Activated naive CD4-positive, alpha-beta T cell treated with anti-CD3 and anti-CD28 coated beads, Interleukin-2, amount 10 ng/mL, durations not matched to agents 7 days and 5 days (primary cell): ENCODE data around the gene SLC29A2.

Experiments used
- CTCF ChIA-PET: fragments of 350-600 bp; sonication (Branson Sonifier 250); formaldehyde crosslinking; loops from one replicate; lab custom pipeline; 2021; ENCODE audit warnings: antibody characterized with exemption; lab: Charles Lee
- DNase-seq: peaks from one replicate; pipeline ENCODE4 v3.0.0-alpha.2; 2020
- H3K27ac Mint-ChIP-seq: one replicate; pipeline ENCODE4 v1.8.0; 2021; ENCODE audit warnings: mild to moderate bottlenecking, moderate library complexity, mixed read lengths
- H3K27me3 Mint-ChIP-seq: one replicate; pipeline ENCODE4 v1.8.0; 2021; ENCODE audit warnings: mild to moderate bottlenecking, mixed read lengths
- H3K36me3 Mint-ChIP-seq: one replicate; pipeline ENCODE4 v1.8.0; 2021; ENCODE audit warnings: mixed read lengths
- H3K4me1 Mint-ChIP-seq: one replicate; pipeline ENCODE4 v1.8.0; 2021; ENCODE audit warnings: mixed read lengths
- H3K4me3 Mint-ChIP-seq: one replicate; pipeline ENCODE4 v1.8.0; 2021; ENCODE audit warnings: mild to moderate bottlenecking, moderate library complexity, mixed read lengths
- H3K9me3 Mint-ChIP-seq: one replicate; pipeline ENCODE4 v1.8.0; 2021; ENCODE audit warnings: mixed read lengths

SLC29A2 gene

DNA sequence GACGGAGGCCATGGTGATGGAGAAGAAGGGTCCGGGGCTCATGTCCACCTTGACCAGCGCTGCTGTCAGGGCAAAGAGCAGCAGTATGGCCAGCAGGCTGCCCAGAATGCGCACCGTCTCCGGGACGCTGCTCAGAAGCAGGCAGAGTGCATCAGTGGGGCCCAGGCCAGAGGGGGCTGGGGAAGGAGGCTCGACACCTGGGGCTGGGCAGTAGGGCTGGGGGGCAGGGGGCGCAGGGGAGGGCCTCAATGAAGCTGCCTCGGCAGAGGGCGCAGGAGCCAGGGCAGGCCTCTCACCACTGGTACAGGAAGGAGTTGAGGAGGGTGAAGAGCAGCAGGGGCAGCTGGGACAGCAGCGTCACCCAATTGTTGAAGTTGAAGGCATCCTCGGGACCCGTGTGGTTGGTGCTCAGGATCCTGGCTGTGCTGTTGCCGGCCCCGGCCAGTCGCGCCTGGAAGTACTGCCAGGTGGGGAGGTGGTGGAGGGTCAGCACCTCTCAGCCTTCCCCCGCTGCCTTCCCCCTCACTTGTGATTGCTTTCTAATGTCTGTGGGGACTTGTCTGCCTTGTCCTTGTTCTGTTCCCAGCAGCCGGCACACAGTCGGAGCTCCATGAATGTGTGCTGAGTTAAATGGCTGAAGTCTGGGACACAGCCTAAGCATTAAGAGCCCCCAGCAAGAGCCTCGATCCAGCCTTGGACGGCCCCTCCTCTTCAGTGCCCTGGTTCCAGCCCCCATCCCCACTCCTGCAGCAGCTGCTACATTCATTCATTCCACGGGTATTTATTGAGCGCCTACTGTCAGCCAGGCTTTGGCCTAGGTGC, 2.3 kb downstream of the SLC29A2 start:
- peak overlapping the region; percentile 42 for H3K27ac Mint-ChIP-seq
- CTCF ChIA-PET = interaction anchor here (1.0 to 1.6 kb wide), 3 partner anchors 10 to 20 kb away, joined by 4 to 6 read pairs (median 4); no protein-coding TSS in a partner anchor
- no peak for DNase-seq
- H3K36me3 Mint-ChIP-seq = no peaks in the 10 kb centered on the region
- H3K4me1 Mint-ChIP-seq = peaks cover 29% of the 10 kb centered on the region
- peak overlapping the region; percentile 1 for H3K4me3 Mint-ChIP-seq
- peaks cover 4% of the 10 kb centered on the region for H3K27me3 Mint-ChIP-seq
- H3K9me3 Mint-ChIP-seq = no peaks in the 10 kb centered on the region

DNA sequence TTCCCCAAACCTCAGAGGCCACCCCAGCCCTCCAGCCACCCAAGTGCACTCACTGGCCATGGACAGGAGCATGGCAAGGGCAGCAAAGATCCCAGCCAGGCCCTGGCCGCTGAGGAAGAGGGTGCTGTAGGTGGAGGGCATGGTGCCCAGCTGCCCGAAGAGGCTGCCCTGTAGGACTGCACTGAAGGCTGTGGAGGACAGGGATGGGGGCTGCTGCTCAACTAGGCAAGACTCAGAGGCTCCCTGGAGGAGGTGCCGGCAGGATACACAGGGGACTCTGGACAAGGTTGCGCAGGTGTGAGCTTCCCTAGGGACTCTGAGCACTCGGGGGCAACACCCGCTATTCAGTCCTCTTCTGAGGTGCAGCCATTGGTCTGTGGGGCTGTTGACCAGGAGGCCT, 3.1 kb downstream of the SLC29A2 start:
- DNase-seq = no peak
- peak overlapping the region; percentile 33 for H3K27ac Mint-ChIP-seq
- H3K36me3 Mint-ChIP-seq = no peaks in the 10 kb centered on the region
- H3K4me3 Mint-ChIP-seq = no peak overlapping the region
- CTCF ChIA-PET = no interaction called here
- peaks cover 4% of the 10 kb centered on the region for H3K27me3 Mint-ChIP-seq
- H3K9me3 Mint-ChIP-seq = no peaks in the 10 kb centered on the region
- peaks cover 29% of the 10 kb centered on the region for H3K4me1 Mint-ChIP-seq

GRCh38 chr11:66367561-66368312, 3.8 kb downstream of the SLC29A2 start:
- Mint-ChIP-seq H3K27ac (no peak overlapping the region), H3K9me3 (no peaks in the 10 kb centered on the region), H3K4me1 (peaks cover 23% of the 10 kb centered on the region), H3K4me3 (no peak overlapping the region), H3K36me3 (no peaks in the 10 kb centered on the region), H3K27me3 (no peaks in the 10 kb centered on the region)
- CTCF ChIA-PET = interaction anchor here (0.6 to 2.9 kb wide), 4 partner anchors 19 to 323 kb away, joined by 3 to 11 read pairs (median 7); partner anchors contain the start of gene B4GAT1
- DNase-seq = no peak

DNA sequence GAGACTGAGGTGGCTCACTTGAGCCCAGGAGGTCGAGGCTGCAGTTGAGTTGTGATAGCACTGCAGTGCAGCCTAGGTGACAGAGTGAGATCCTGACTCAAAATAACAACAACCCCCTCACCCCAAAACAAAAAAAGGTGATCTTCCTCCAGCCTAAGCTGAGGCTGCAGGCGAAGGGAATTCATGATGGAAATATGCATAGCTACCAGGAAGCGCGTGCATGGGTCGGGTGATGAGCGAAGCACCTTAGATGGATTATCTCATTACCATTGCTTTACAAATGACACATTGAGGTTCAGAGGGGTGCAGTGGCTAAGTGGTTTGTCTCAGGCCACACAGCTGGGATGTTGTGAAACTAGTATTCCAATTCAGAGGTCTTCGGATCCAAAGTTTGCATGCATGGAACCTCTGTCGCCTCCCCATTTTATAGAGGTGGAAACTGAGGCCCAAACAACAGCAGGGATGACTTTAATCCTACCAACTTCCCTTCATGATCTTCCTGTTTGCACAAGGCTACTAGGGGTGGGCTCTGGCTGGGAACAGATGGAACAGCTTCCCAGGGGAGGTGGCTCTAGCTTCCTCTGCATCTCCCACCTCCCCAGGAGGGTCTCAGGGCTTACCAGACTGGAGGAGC, 4.6 kb downstream of the SLC29A2 start:
- no peaks in the 10 kb centered on the region for H3K36me3 Mint-ChIP-seq
- H3K4me3 Mint-ChIP-seq = no peak overlapping the region
- H3K9me3 Mint-ChIP-seq = no peaks in the 10 kb centered on the region
- no peaks in the 10 kb centered on the region for H3K27me3 Mint-ChIP-seq
- peaks cover 16% of the 10 kb centered on the region for H3K4me1 Mint-ChIP-seq
- CTCF ChIA-PET = interaction anchor here (0.6 to 2.9 kb wide), 5 partner anchors 20 to 322 kb away, joined by 3 to 11 read pairs (median 5); partner anchors contain the start of gene B4GAT1
- no peak overlapping the region for H3K27ac Mint-ChIP-seq
- DNase-seq = no peak

DNA sequence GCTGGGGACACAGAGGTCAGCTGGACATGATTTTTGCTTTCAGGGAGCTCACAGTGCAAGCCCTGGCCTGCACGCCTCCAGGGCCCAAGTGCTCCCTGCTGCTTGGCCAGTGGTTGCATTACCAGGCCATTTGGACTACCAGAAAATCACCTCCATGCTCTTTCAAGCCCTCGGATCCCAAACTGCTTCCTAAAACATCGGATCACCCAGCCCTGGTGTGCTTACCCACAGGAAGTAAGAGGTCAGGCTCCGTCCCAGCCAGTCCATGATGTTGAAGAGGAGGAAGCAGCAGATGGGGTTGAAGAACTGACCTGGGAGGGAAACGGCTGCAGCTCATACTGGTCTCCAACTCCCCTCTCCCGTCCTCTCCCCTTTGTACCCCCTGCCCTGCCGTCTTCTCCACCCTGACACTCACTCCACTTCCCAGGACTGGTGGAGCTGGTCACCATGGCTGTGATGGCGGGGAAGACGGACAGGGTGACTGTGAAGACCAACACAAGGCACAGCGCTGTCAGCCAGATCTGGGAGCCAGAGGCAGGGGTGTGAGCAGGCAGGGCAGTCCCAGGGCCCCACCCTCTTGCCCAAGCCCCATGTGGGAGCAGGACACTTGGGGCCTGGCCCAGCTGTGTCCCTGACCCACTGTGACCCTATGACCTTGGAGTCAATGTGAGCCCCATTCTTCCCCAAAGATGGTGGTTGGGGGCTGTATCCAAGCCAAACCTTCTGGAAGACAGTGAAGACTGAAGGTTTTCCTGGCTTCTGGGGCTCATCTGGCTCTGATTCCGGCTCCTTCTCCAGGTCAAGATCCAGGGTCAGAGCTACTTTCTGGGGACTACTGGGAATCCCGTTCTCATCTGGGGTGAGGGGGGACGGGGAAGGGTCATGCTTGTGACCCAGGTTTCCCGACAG, 5.6 kb downstream of the SLC29A2 start:
- Mint-ChIP-seq H3K36me3 (no peaks in the 10 kb centered on the region), H3K27ac (no peak overlapping the region), H3K27me3 (no peaks in the 10 kb centered on the region), H3K4me1 (peaks cover 15% of the 10 kb centered on the region), H3K4me3 (no peak overlapping the region), H3K9me3 (no peaks in the 10 kb centered on the region)
- CTCF ChIA-PET = interaction anchor here (0.7 to 2.9 kb wide), 8 partner anchors 9 to 55 kb away, joined by 3 to 11 read pairs (median 6); partner anchors contain the start of gene B4GAT1
- DNase-seq = no peak

- H3K9me3 Mint-ChIP-seq = no peaks in the 10 kb centered on the region
- CTCF ChIA-PET = interaction anchor here (1.4 to 2.9 kb wide), 5 partner anchors 15 to 54 kb away, joined by 4 to 11 read pairs (median 7); no protein-coding TSS in a partner anchor
- no peaks in the 10 kb centered on the region for H3K27me3 Mint-ChIP-seq
- H3K27ac Mint-ChIP-seq = no peak overlapping the region
- peaks cover 10% of the 10 kb centered on the region for H3K4me1 Mint-ChIP-seq
- no peak for DNase-seq
- H3K4me3 Mint-ChIP-seq = no peak overlapping the region
- no peaks in the 10 kb centered on the region for H3K36me3 Mint-ChIP-seq
These were observed 6.4 kb downstream of the SLC29A2 start for GRCh38 chr11:66365166-66365565.

DNA sequence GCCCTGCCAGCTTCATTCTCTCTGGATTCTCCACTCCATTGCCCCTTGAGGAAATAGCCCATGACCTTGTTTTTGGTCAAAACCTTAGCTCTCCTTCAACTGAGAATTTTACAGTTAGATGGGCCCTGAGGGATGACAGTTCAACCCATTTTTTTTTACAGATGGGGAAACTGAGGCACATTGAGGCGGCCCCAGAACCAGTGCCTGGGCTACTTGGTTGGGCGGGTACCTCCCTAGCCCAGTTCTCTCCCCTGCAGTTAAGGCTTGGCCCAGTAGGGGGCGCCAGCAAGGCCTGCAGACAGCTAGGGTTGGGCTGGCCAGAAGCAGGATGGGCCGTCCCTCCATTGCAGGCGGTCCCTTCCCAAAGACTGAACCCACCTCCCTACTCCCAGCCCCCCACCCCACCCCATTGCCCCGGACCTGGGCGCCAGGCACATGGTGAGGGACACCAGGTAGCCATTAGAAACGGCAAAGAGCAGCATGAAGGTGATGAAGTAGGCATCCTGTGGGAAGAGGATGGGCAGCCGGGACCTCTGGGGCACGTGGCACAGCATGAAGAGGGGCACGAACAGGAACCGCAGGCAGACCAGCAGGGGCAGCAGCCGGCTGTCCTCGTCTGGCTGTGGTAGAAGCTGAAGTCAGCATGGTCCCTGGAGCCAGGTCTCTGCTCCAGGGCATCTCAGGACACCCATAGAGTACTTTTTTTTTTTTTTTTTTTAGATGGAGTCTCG, 7.6 kb downstream of the SLC29A2 start:
- Mint-ChIP-seq H3K4me3 (no peak overlapping the region), H3K4me1 (peaks cover 3% of the 10 kb centered on the region), H3K27ac (no peak overlapping the region), H3K36me3 (no peaks in the 10 kb centered on the region), H3K9me3 (no peaks in the 10 kb centered on the region), H3K27me3 (no peaks in the 10 kb centered on the region)
- DNase-seq = peak; percentile 84
- CTCF ChIA-PET = interaction anchor here (0.6 to 4.9 kb wide), 19 partner anchors 8 to 723 kb away, joined by 3 to 22 read pairs (median 4); partner anchors contain the start of genes B4GAT1, SLC29A2 and YIF1A

- DNase-seq = no peak
- H3K4me3 Mint-ChIP-seq = no peak overlapping the region
- H3K27me3 Mint-ChIP-seq = no peaks in the 10 kb centered on the region
- no peaks in the 10 kb centered on the region for H3K4me1 Mint-ChIP-seq
- H3K36me3 Mint-ChIP-seq = peaks cover 2% of the 10 kb centered on the region
- CTCF ChIA-PET = interaction anchor here (0.6 to 4.9 kb wide), 17 partner anchors 9 to 724 kb away, joined by 3 to 22 read pairs (median 4); partner anchors contain the start of genes B4GAT1, SLC29A2 and YIF1A
- H3K27ac Mint-ChIP-seq = no peak overlapping the region
- H3K9me3 Mint-ChIP-seq = no peaks in the 10 kb centered on the region
These were observed 8.4 kb downstream of the SLC29A2 start for GRCh38 chr11:66363187-66363601.

- Mint-ChIP-seq H3K36me3 (peaks cover 2% of the 10 kb centered on the region), H3K27ac (no peak overlapping the region), H3K27me3 (no peaks in the 10 kb centered on the region), H3K4me3 (no peak overlapping the region), H3K9me3 (no peaks in the 10 kb centered on the region), H3K4me1 (no peaks in the 10 kb centered on the region)
- no peak for DNase-seq
- CTCF ChIA-PET = interaction anchor here (1.0 to 4.9 kb wide), 8 partner anchors 8 to 80 kb away, joined by 3 to 22 read pairs (median 7); partner anchors contain the start of gene B4GAT1
These were observed 8.9 kb downstream of the SLC29A2 start for GRCh38 chr11:66362481-66363147.

DNA sequence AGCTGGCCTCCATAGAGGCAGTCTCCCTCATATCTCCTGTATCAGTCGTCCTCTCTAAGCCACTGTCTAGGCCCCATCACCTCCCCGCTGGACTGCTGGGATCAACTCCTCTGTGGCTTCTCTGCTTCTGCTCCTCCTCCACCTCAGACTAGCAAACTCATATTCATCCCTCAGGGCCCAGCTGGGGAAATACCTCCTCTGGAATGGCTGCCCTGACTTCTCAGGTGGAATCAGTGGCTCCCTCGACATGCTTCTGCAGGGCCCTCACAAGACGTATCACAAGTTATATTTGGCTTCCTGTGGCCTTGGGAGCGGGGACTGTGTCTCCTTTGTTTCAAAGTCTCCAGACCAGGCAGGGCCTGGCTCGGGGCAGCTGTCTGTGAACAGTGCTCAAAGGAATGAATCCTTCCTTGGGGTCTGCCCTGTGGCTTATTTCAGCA, 10.0 kb downstream of the SLC29A2 start:
- H3K4me3 Mint-ChIP-seq = no peak overlapping the region
- H3K27me3 Mint-ChIP-seq = no peaks in the 10 kb centered on the region
- H3K36me3 Mint-ChIP-seq = peaks cover 2% of the 10 kb centered on the region
- no peaks in the 10 kb centered on the region for H3K9me3 Mint-ChIP-seq
- no peak for DNase-seq
- CTCF ChIA-PET = interaction anchor here (1.2 to 4.9 kb wide), 3 partner anchors 16 to 28 kb away, joined by 5 to 22 read pairs (median 6); no protein-coding TSS in a partner anchor
- no peaks in the 10 kb centered on the region for H3K4me1 Mint-ChIP-seq
- H3K27ac Mint-ChIP-seq = no peak overlapping the region

DNA sequence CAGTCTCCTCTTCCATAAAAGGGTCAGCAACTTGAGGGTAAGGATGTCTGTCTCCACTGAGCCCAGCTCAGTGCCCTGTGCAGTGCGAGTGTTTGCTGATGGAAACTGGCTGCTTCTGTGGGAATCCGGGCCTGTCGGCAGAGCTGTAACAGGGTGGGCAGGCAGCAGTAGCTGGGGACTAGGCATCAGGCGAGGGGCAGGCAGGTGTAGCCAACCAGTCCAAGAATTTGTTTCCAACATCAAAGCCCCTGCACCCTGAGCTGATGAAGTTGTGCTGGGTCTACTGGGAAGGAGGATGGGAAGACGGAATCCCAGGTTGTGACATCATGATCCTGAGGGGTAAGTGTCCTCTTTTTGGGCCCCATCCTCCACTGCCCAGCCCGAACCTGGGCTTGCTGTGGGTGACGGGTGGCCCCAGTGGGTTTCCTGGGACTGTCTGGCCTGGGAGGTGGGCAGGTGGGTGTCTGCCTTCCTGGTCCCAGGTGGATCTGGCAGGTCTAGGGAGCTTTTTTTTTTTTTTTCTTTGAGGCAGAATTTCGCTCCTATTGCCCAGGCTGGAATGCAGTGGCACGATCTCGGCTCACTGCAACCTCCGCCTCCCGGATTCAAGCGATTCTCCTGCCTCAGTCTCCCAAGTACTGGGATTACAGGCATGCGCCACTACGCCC, 11.0 kb downstream of the SLC29A2 start:
- CTCF ChIA-PET = interaction anchor here (4.9 kb wide), 1 partner anchor 26 kb away, joined by 22 read pairs; no protein-coding TSS in a partner anchor
- Mint-ChIP-seq H3K4me1 (no peaks in the 10 kb centered on the region), H3K27me3 (no peaks in the 10 kb centered on the region), H3K9me3 (no peaks in the 10 kb centered on the region), H3K4me3 (no peak overlapping the region), H3K27ac (peak overlapping the region; percentile 38), H3K36me3 (peaks cover 2% of the 10 kb centered on the region)
- DNase-seq = no peak
